Cardiac fibroblast (primary cell): Measurements from ENCODE around the gene PRPSAP1.

ENCODE experiments used
- DNase-seq, 2 donors: peaks; one replicate each; pipeline versions ENCODE4 v3.0.0 to v3.0.0-alpha.2; 2010; ENCODE audit warnings: low read depth in 2 of 2
- H3K4me3 ChIP-seq, 2 donors: replicated peaks in 1 of 2; 1 replicate in 1 of 2; 2 replicates in 1 of 2; pipeline ENCODE4 v1.5.1; 2011; ENCODE audit warnings: low read depth in 2 of 2, low read length in 2 of 2, mild to moderate bottlenecking in 2 of 2, moderate library complexity in 1 of 2
- TF ChIP-seq, protein P1 (sequence below): IDR thresholded peaks from one replicate; pipeline ENCODE4 v1.5.1; 2011; ENCODE audit warnings: low read depth, mild to moderate bottlenecking, low read length, inconsistent platforms

PRPSAP1 gene

DNA sequence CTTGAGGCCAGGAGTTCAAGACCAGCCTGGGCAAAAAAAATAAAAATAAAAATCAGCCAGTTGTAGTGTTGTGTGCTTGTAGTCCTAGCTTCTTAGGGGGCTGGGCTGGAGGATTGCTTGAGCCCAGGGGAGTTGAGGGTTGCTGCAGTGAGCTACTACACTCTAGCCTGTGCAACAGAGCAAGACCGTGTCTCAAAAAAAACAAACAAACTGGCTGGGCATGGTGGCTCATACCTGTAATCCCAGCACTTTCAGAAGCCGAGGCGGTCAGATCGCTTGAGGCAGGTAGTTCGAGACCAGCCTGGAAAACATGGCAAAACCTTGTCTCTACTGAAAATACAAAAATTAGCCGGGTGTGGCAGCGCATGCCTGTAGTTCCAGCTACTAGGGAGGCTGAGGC is 93.5 kb downstream of the PRPSAP1 start:
- no peak overlapping the region for H3K4me3 ChIP-seq
- TF ChIP-seq, protein P1, sequence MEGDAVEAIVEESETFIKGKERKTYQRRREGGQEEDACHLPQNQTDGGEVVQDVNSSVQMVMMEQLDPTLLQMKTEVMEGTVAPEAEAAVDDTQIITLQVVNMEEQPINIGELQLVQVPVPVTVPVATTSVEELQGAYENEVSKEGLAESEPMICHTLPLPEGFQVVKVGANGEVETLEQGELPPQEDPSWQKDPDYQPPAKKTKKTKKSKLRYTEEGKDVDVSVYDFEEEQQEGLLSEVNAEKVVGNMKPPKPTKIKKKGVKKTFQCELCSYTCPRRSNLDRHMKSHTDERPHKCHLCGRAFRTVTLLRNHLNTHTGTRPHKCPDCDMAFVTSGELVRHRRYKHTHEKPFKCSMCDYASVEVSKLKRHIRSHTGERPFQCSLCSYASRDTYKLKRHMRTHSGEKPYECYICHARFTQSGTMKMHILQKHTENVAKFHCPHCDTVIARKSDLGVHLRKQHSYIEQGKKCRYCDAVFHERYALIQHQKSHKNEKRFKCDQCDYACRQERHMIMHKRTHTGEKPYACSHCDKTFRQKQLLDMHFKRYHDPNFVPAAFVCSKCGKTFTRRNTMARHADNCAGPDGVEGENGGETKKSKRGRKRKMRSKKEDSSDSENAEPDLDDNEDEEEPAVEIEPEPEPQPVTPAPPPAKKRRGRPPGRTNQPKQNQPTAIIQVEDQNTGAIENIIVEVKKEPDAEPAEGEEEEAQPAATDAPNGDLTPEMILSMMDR = no peak
- no peak for DNase-seq
